Colonic mucosa (tissue), 4 donors: ENCODE data around the gene NAA50. TPM values are rescaled to one million over a fixed set of nuclear protein-coding genes. Genes with fewer than 3 reads are reported as not detected.

ENCODE experiments used
- DNase-seq: peaks from one replicate; pipeline ENCODE4 v3.0.0-alpha.2; 2020
- H3K27ac ChIP-seq: fragments of 200-600 bp; one replicate; pipeline ENCODE4 v1.8.0; 2021
- H3K27me3 ChIP-seq: fragments of 200-600 bp; one replicate; pipeline ENCODE4 v1.8.0; 2021
- H3K36me3 ChIP-seq: fragments of 200-600 bp; one replicate; pipeline ENCODE4 v1.8.0; 2021
- H3K4me1 ChIP-seq: fragments of 200-600 bp; one replicate; pipeline ENCODE4 v1.8.0; 2021; ENCODE audit warnings: mild to moderate bottlenecking
- H3K4me3 ChIP-seq: fragments of 200-600 bp; one replicate; pipeline ENCODE4 v1.8.0; 2021
- H3K9ac ChIP-seq, 2 donors: one replicate each; pipeline ENCODE4 v1.7.0; 2013; ENCODE audit warnings: control low read depth in 2 of 2, low read depth in 2 of 2, low read length in 2 of 2
- H3K9me3 ChIP-seq: fragments of 200-600 bp; one replicate; pipeline ENCODE4 v1.8.0; 2021
- CTCF ChIP-seq: fragments of 200-600 bp; IDR thresholded peaks from one replicate; pipeline ENCODE4 v1.8.0; 2022; ENCODE audit warnings: antibody characterized with exemption, mild to moderate bottlenecking
- intact Hi-C: fragments of 100-400 bp; cut with DNase I; formaldehyde crosslinking; loops from one replicate; pipeline ENCODE4 v1.14.1; 2022
- total RNA-seq, 2 donors: library from RNA; stranded (reverse); fragmentation: NEBNext Ultra II Directional in 1 of 2; extraction: Animal tissue kit (Norgen Biotek cat#: 25700) in 1 of 2; gene quantifications; one replicate each; pipeline ENCODE4 v1.2.1, GENCODE V29; 2021
- donor health status: healthy.
- donor health status: DM: no; HTN: no; CAD: no.
- donor health status: DM: no; HTN: no; CAD: no.

Gene NAA50
- 100 to 1,000 TPM; 107 to 124 TPM for total RNA-seq

GRCh38 chr3:113745756-113746547, at the start of gene NAA50:
Gene NAA50, minus strand, starts transcription at chr3:113746249. Its CDS starts 300 bp downstream, at chr3:113745949.
- Histone ChIP-seq H3K4me3 (peak within 1 kb of the TSS; percentile 88), H3K36me3 (no peaks in the 10 kb centered on the region), H3K27ac (peak within 1 kb of the TSS; percentile 98), H3K4me1 (peaks cover 12% of the 10 kb centered on the region), H3K9me3 (no peaks in the 10 kb centered on the region), H3K9ac (peak within 1 kb of the TSS; percentile 87 to 99), H3K27me3 (no peaks in the 10 kb centered on the region)
- intact Hi-C loops: loop anchor here (10.0 kb wide), 2 partner anchors 251 to 309 kb away; partner anchors contain the start of genes CCDC191 and QTRT2
- TF ChIP-seq CTCF: no peak
- peak; percentile 94 for DNase-seq

- Histone ChIP-seq H3K36me3 (no peaks in the 10 kb centered on the region), H3K27me3 (no peaks in the 10 kb centered on the region), H3K9me3 (no peaks in the 10 kb centered on the region), H3K27ac (no peak overlapping the region), H3K4me3 (no peak overlapping the region), H3K4me1 (no peaks in the 10 kb centered on the region), H3K9ac (no peak overlapping the region)
- TF ChIP-seq CTCF: no peak
- DNase-seq: no peak
- intact Hi-C loops: no loop called here
These were observed 49.6 kb upstream of the NAA50 start for GRCh38 chr3:113795693-113796092.

GRCh38 chr3:113794526-113794925, 48.5 kb upstream of the NAA50 start:
- Histone ChIP-seq H3K4me3 (no peak overlapping the region), H3K9ac (no peak overlapping the region), H3K36me3 (no peaks in the 10 kb centered on the region), H3K27ac (no peak overlapping the region), H3K4me1 (no peaks in the 10 kb centered on the region), H3K9me3 (no peaks in the 10 kb centered on the region), H3K27me3 (no peaks in the 10 kb centered on the region)
- intact Hi-C loops: no loop called here
- TF ChIP-seq CTCF: no peak
- no peak for DNase-seq

- Histone ChIP-seq H3K9me3 (no peaks in the 10 kb centered on the region), H3K27me3 (no peaks in the 10 kb centered on the region), H3K36me3 (no peaks in the 10 kb centered on the region), H3K27ac (no peak overlapping the region), H3K4me1 (no peaks in the 10 kb centered on the region), H3K9ac (no peak overlapping the region), H3K4me3 (no peak overlapping the region)
- DNase-seq: no peak
- intact Hi-C loops: no loop called here
- TF ChIP-seq CTCF: no peak
These were observed 45.3 kb upstream of the NAA50 start for GRCh38 chr3:113791381-113791780.

- no peak overlapping the region for H3K4me3 ChIP-seq
- H3K27me3 ChIP-seq: no peaks in the 10 kb centered on the region
- no peaks in the 10 kb centered on the region for H3K9me3 ChIP-seq
- TF ChIP-seq CTCF: no peak
- H3K4me1 ChIP-seq: no peaks in the 10 kb centered on the region
- intact Hi-C loops: no loop called here
- no peaks in the 10 kb centered on the region for H3K36me3 ChIP-seq
- peak overlapping the region; percentile 3 for H3K27ac ChIP-seq
- H3K9ac ChIP-seq: no peak overlapping the region
- no peak for DNase-seq
These were observed 37.9 kb upstream of the NAA50 start for GRCh38 chr3:113783980-113784379.
